ENCODE data around the gene FXYD4. TPM values are rescaled to one million over a fixed set of nuclear protein-coding genes. Genes with fewer than 3 reads are reported as not detected.
"Not testable (repeated sequence)": the region's sequence is repeated elsewhere in the genome, so short reads cannot be mapped to it uniquely, and the experiment has no call there.

FXYD4 gene
- total and polyA plus RNA-seq, 2 donors, result 0.95 TPM; not detected in 1

DNA sequence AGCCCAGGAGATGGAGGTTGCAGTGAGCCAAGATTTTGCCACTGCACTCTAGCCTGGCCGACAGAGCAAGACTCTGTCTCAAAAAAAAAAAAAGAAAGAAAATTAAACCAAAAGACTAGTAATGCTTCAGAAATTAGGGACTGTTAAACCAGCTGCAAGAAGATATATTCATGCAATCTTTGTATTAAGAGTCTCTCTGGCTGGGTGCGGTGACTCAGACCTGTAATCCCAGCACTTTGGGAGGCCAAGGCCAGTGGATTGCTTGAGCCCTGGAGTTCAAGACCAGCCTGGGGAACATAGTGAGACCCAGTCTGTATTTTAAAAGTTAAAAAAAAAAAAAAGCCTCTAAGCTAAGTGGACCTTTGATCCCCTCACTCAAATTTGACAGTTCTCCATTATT is 40.1 kb downstream of the FXYD4 start:
- DNase-seq (ENCODE audit: extremely low spot score), result no peak
- no peaks in the 10 kb centered on the region for H3K36me3 ChIP-seq (ENCODE audit: insufficient read depth)
- no peak overlapping the region for H3K4me3 ChIP-seq (ENCODE audit: low read depth, low read length)
- no peak overlapping the region for H3K27ac ChIP-seq (ENCODE audit: low read depth)
- 79% methylated on average over 2 of the region's 2 CpGs for WGBS
- no peaks in the 10 kb centered on the region for H3K4me1 ChIP-seq (ENCODE audit: insufficient read depth)

DNA sequence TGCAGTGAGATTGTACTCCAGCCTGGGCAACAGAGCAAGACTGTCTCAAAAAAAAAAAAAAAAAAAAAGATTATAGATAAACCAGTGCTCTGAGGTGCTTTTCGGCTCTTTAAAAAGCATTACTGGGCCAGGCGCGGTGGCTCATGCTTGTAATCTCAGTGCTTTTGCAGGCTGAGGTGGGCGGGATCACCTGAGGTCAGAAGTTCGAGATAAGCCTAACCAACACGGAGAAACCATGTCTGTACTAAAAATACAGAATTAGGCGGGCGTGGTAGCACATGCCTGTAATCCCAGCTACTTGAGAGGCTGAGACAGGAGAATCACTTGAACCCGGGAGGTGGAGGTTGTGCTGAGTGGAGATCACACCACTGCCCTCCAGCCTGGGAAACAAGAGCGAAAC is 44.1 kb downstream of the FXYD4 start:
- H3K36me3 ChIP-seq (ENCODE audit: insufficient read depth), result no peaks in the 10 kb centered on the region
- DNase-seq (ENCODE audit: extremely low spot score), result no peak
- H3K4me1 ChIP-seq (ENCODE audit: insufficient read depth), result no peaks in the 10 kb centered on the region
- no peak overlapping the region for H3K27ac ChIP-seq (ENCODE audit: low read depth)
- WGBS, result 85% methylated on average over 10 of the region's 10 CpGs
- no peak overlapping the region for H3K4me3 ChIP-seq (ENCODE audit: low read depth, low read length)

DNA sequence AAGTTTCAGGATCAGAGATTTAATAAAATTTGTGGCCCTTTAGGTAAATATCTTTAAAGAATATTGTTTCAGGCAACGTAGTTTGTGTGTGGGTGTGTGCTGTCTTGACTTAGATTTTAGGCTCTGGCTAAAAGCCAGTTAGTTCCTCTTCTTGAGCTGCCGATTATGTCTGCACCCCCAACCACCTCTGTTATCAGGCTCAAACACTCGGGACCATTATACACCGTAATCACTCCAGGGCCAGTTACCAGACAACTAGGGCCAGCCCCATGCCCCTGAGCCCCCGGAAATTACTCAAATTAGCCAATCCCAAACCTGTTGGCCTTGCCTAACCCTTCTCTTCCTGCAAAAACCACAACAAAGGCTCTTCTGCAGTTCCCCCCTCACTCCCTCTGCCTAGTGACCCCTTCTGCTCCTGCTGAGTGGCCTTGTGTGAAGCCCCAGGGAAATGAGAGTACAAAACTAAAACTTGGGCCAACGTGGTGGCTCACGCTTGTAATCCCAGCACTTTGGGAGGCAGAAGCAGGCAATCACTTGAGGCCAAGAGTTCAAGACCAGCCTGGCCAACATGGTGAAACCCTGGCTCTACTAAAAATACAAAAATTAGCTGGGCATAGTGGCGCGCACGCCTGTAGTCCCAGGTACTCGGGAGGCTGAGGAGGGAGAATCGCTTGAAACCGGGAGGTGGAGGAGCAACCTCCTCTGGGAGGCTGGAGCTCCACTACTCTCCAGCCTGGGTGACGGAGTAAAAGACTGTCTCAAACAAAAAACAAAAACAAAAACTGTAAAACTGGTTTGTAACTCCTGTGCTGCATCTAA is 46.7 kb downstream of the FXYD4 start:
- no peaks in the 10 kb centered on the region for H3K36me3 ChIP-seq (ENCODE audit: insufficient read depth)
- 71% methylated on average over 14 of the region's 14 CpGs for WGBS
- no peak for DNase-seq (ENCODE audit: extremely low spot score)
- no peaks in the 10 kb centered on the region for H3K4me1 ChIP-seq (ENCODE audit: insufficient read depth)
- H3K4me3 ChIP-seq (ENCODE audit: low read depth, low read length), result no peak overlapping the region
- H3K27ac ChIP-seq (ENCODE audit: low read depth), result no peak overlapping the region

DNA sequence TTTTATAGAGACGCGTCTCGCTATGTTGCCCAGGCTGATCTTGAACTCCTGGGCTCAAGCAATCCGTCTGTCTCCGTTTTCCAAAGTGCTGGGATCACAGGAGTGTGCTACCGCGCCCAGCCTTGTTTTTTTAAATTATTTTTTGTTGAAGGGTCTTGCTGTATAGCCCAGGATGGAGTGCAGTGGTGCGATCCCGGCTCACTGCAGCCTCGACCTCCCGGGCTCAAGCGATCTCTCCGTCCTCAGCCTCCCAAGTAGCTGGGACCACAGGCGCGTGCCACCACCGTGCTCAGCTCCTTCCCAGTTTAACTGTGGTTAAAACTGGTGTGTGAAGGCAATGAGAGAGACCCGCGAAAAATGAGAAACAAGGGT is 48.5 kb downstream of the FXYD4 start:
- DNase-seq (ENCODE audit: extremely low spot score), result no peak
- no peaks in the 10 kb centered on the region for H3K36me3 ChIP-seq (ENCODE audit: insufficient read depth)
- 67% methylated on average over 18 of the region's 18 CpGs for WGBS
- peak overlapping the region; percentile 96 for H3K27ac ChIP-seq (ENCODE audit: low read depth)
- peak overlapping the region; percentile 52 for H3K4me3 ChIP-seq (ENCODE audit: low read depth, low read length)
- no peaks in the 10 kb centered on the region for H3K4me1 ChIP-seq (ENCODE audit: insufficient read depth)

DNA sequence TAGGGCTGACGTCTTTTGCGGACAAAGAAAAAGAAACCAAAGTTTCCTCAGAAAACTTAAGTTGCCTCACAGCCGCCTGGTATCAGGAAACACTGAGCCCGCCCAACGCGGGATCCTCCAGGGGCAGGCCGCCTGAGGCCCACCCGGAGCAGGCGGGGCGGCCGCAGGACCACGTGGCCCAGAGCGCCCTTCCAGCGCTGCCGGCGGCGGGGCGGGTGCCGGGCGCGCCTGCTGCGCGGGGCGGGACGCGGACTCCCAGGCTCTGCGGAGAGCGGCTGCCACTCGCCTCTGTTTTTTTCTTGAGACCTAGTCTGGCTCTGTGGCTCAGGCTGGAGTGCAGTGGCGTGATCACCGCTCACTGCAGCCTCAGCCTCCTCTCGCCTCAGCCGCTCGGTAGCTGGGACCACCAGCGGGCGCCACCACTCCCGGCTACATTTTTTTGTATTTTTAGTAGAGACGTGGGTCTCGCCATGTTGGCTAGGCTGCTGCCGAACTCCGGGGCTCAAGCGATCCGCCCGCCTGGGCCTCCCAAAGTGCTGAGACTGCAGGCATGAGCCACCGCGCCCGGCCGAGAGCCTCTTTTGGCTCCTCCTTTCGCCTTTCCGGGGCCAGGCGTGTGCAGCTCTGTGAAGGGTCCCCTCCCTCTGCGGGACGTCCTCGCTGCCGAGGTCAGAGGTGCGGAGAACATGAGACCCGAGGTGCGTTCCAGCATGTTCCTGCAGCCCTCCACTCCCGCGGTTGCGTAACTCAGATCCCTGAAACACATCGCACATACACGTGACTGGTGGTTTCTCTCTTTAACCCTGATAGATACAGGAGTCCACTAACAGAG is 49.1 kb downstream of the FXYD4 start:
- H3K4me3 ChIP-seq (ENCODE audit: low read depth, low read length), result peak overlapping the region; percentile 52
- DNase-seq (ENCODE audit: extremely low spot score), result peak; percentile 50
- WGBS, result under 1% methylated on average over 63 of the region's 63 CpGs
- peak overlapping the region; percentile 96 for H3K27ac ChIP-seq (ENCODE audit: low read depth)
- H3K36me3 ChIP-seq (ENCODE audit: insufficient read depth), result no peaks in the 10 kb centered on the region
- H3K4me1 ChIP-seq (ENCODE audit: insufficient read depth), result no peaks in the 10 kb centered on the region

DNA sequence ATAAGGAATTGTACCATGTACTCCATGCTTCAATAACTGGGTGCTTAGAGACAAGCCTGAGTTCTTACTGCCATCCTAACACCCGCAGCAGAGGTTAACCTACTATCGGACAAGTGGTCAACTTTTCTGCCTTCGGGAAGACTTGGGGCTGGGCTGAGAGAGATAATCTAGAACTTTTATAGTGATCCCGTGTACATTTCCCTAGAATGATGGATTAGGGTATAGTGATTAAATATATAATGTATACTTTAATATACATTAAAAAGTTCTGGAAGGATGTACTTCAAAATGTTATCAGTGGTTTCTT is 49.7 kb downstream of the FXYD4 start:
- H3K27ac ChIP-seq (ENCODE audit: low read depth), result peak overlapping the region; percentile 96
- DNase-seq (ENCODE audit: extremely low spot score), result no peak
- WGBS, result 12% methylated on average over 4 of the region's 4 CpGs
- H3K4me3 ChIP-seq (ENCODE audit: low read depth, low read length), result peak overlapping the region; percentile 52
- no peaks in the 10 kb centered on the region for H3K4me1 ChIP-seq (ENCODE audit: insufficient read depth)
- H3K36me3 ChIP-seq (ENCODE audit: insufficient read depth), result no peaks in the 10 kb centered on the region

DNA sequence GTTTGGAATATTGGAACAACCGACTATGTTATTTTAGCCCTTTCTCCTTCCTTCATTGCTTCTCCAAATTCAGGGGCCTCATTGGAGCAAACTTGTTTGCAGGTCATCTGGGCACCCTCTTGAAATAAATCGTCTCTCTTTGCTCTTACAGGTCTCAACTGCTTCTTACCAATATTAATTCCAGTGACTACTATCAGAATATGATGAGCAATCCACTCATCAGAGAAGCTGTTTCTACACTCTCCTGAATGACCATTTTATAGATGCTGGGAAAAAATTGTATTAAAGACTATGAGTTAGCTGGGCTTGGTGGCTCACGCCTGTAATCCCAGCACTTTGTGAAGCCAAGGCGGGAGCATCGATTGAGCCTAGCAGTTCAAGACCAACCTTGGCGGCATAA is 50.1 kb downstream of the FXYD4 start:
- H3K27ac ChIP-seq (ENCODE audit: low read depth), result no peak overlapping the region
- H3K4me3 ChIP-seq (ENCODE audit: low read depth, low read length), result no peak overlapping the region
- no peak for DNase-seq (ENCODE audit: extremely low spot score)
- no peaks in the 10 kb centered on the region for H3K36me3 ChIP-seq (ENCODE audit: insufficient read depth)
- WGBS, result 84% methylated on average over 6 of the region's 6 CpGs
- no peaks in the 10 kb centered on the region for H3K4me1 ChIP-seq (ENCODE audit: insufficient read depth)

DNA sequence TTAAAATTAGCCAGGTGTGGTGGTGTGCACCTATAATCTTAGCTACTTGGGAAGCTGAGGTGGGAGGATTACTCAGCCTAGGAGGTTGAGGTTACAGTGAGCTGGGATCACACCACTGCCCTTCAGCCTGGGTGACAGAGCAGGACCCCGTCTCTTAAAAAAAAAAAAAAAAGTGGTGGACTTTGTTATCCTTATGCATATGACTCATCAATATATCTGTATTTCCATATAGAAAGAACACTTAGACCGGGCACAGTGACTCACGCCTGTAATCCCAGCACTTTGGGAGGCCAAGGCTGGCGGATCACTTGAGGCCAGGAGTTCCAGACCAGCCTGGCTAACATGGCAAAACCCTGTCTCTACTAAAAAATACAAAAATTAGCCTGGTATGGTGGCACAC is 50.5 kb downstream of the FXYD4 start:
- H3K4me3 ChIP-seq (ENCODE audit: low read depth, low read length); H3K27ac ChIP-seq (ENCODE audit: low read depth); H3K4me1 ChIP-seq (ENCODE audit: insufficient read depth); DNase-seq (ENCODE audit: extremely low spot score); H3K36me3 ChIP-seq (ENCODE audit: insufficient read depth): not testable (repeated sequence)
- 93% methylated on average over 4 of the region's 4 CpGs for WGBS

DNA sequence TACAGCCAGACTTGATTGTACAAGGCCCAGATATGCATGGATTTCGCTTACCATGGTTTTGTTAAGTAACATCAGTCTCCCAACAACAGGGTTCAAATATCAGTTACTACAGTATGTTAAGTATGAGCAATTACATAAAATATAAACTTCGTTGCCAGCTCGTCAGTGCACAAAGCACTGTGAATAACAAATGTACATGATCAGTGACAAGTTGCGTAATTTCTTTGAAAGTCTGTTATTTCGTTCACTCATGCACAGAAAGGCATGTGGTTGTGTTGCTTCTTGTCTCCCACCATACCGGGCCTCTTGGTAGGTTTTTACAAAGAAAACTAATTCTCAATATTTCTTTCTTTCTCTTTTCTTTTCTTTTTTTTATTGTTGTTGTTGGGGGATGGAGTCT is 53.0 kb downstream of the FXYD4 start:
- 95% methylated on average over 6 of the region's 6 CpGs for WGBS
- no peak for DNase-seq (ENCODE audit: extremely low spot score)
- Histone ChIP-seq H3K4me3 (ENCODE audit: low read depth, low read length) (no peak overlapping the region), H3K36me3 (ENCODE audit: insufficient read depth) (no peaks in the 10 kb centered on the region), H3K4me1 (ENCODE audit: insufficient read depth) (no peaks in the 10 kb centered on the region), H3K27ac (ENCODE audit: low read depth) (no peak overlapping the region)

Small RNAs within 50 kb of the gene (small RNA-seq; reads per million reads assigned to genes)
- not detected for gene RNU6ATAC11P
- not detected for gene SNORD3J

Other genes with a start within 250 kb of the FXYD4 start
- gene CSGALNACT2, start 233.2 kb upstream of the FXYD4 start, total RNA-seq, result 39.8 TPM
- 25.0 TPM for gene CSGALNACT2, start 233.2 kb upstream of the FXYD4 start, polyA plus RNA-seq
- 1.2 TPM for gene RASGEF1A, start 104.6 kb upstream of the FXYD4 start, total RNA-seq
- gene RASGEF1A, start 104.6 kb upstream of the FXYD4 start, polyA plus RNA-seq, result 0.82 TPM
- gene HNRNPF, start 37.5 kb downstream of the FXYD4 start, total RNA-seq, result 119 TPM
- gene HNRNPF, start 37.5 kb downstream of the FXYD4 start, polyA plus RNA-seq, result 174 TPM
- gene ZNF487, start 65.5 kb downstream of the FXYD4 start, total RNA-seq, result 18.1 TPM
- 10.5 TPM for gene ZNF487, start 65.5 kb downstream of the FXYD4 start, polyA plus RNA-seq
- 8.1 TPM for gene ZNF239, start 203.0 kb downstream of the FXYD4 start, total RNA-seq
- 5.3 TPM for gene ZNF239, start 203.0 kb downstream of the FXYD4 start, polyA plus RNA-seq
- 5.2 TPM for gene ZNF485, start 234.8 kb downstream of the FXYD4 start, total RNA-seq
- gene ZNF485, start 234.8 kb downstream of the FXYD4 start, polyA plus RNA-seq, result 1.7 TPM